A549 treated with Mapracorat at 1 μM for 4 hours (cell line): ENCODE results near the gene TSPY9. TPM values are rescaled to one million over a fixed set of nuclear protein-coding genes. Genes with fewer than 3 reads are reported as not detected.

Experiments used
- total RNA-seq: library from RNA; stranded (reverse); fragments of 200-300 nt; extraction: Qiagen RNA extraction; gene quantifications from 5 replicates; pipeline ENCODE4 v1.2.3, GENCODE V29; 2022

TSPY9 gene
- total RNA-seq, result not detected in 5 replicates

DNA sequence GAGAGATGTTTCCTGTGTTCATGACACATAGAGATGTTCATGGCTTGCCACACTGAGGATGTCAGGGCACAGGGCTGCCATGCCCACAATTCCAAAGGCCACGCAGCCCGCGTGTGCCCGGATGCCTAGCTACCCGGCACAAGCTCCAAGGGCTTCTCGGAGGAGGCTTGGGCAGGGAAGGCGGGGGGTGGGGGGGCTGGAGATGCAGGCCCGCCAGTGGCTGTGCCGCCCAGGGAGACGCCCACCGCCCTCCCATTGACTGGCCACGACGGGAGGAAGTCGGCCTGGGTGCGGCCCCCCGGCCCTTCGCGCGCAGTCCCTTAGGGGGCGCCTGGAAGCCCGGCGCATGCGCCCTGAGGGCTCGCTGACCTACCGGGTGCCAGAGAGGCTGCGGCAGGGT is at the start of gene TSPY9:
TSS of gene TSPY9 (plus strand) at position 301 of the 400 bp plus-strand sequence. CDS start at position 347, 46 bp downstream.

DNA sequence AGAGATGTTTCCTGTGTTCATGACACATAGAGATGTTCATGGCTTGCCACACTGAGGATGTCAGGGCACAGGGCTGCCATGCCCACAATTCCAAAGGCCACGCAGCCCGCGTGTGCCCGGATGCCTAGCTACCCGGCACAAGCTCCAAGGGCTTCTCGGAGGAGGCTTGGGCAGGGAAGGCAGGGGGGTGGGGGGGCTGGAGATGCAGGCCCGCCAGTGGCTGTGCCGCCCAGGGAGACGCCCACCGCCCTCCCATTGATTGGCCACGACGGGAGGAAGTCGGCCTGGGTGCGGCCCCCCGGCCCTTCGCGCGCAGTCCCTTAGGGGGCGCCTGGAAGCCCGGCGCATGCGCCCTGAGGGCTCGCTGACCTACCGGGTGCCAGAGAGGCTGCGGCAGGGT is 20.4 kb upstream of the TSPY9 start, which contains the start of gene TSPY1:
TSS of gene TSPY1 (plus strand) at position 301 of the 400 bp plus-strand sequence. CDS start at position 347, 46 bp downstream.

DNA sequence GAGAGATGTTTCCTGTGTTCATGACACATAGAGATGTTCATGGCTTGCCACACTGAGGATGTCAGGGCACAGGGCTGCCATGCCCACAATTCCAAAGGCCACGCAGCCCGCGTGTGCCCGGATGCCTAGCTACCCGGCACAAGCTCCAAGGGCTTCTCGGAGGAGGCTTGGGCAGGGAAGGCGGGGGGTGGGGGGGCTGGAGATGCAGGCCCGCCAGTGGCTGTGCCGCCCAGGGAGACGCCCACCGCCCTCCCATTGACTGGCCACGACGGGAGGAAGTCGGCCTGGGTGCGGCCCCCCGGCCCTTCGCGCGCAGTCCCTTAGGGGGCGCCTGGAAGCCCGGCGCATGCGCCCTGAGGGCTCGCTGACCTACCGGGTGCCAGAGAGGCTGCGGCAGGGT is 40.5 kb downstream of the TSPY9 start, which contains the start of gene TSPY10:
TSS of gene TSPY10 (plus strand) at position 301 of the 400 bp plus-strand sequence. CDS start at position 347, 46 bp downstream.

Other genes starting within 250 kb of the TSPY9 start
- gene TSPY4, start 149.8 kb upstream of the TSPY9 start, total RNA-seq, result not detected in 5 replicates
- not detected in 5 replicates for gene TSPY8, start 129.5 kb upstream of the TSPY9 start, total RNA-seq
- not detected in 5 replicates for gene TSPY3, start 88.8 kb upstream of the TSPY9 start, total RNA-seq
- gene TSPY1, start 20.3 kb upstream of the TSPY9 start, total RNA-seq, result not detected in 5 replicates
- not detected in 5 replicates for gene TSPY10, start 40.6 kb downstream of the TSPY9 start, total RNA-seq